Measurements from ENCODE around the gene TSPAN18. TPM values are rescaled to one million over a fixed set of nuclear protein-coding genes. Genes with fewer than 3 reads are reported as not detected.

The TSPAN18 gene
- total RNA-seq, 1 experiment from 2014 or later: 0.77 TPM

DNA sequence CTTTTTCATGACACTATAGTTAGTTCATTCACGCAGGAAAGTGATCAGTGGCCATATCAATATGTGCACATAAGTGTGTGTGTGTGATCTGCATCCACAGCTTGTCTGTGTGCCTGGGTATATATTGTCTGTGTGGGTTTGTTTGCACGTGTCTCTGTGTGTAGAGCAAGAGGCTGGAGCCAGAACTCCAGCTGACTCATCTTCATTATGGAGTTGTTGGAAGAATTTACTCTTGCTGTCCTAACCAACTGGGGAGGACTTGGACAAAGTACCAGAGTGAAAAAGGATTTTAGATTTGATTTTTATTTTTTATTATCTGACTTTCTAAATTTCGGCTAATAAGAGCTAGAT lies 160.0 kb downstream of the TSPAN18 start:
- Mint-ChIP-seq H3K4me3 (ENCODE audit: unreplicated experiment) (no peak overlapping the region), H3K36me3 (ENCODE audit: insufficient read depth, unreplicated experiment) (no peaks in the 10 kb centered on the region), H3K27ac (ENCODE audit: low read depth, unreplicated experiment) (no peak overlapping the region), H3K4me1 (ENCODE audit: insufficient read depth, unreplicated experiment) (peaks cover 10% of the 10 kb centered on the region), H3K9me3 (ENCODE audit: unreplicated experiment) (no peaks in the 10 kb centered on the region), H3K27me3 (ENCODE audit: insufficient read depth, unreplicated experiment) (peaks cover 45% of the 10 kb centered on the region)
- ChIA-PET CTCF (interaction anchor here (0.6 to 1.2 kb wide), 3 partner anchors 9 to 219 kb away, joined by 3 to 4 read pairs (median 3); no protein-coding TSS in a partner anchor), POLR2A (no interaction called here)
- TF ChIP-seq, protein P1, sequence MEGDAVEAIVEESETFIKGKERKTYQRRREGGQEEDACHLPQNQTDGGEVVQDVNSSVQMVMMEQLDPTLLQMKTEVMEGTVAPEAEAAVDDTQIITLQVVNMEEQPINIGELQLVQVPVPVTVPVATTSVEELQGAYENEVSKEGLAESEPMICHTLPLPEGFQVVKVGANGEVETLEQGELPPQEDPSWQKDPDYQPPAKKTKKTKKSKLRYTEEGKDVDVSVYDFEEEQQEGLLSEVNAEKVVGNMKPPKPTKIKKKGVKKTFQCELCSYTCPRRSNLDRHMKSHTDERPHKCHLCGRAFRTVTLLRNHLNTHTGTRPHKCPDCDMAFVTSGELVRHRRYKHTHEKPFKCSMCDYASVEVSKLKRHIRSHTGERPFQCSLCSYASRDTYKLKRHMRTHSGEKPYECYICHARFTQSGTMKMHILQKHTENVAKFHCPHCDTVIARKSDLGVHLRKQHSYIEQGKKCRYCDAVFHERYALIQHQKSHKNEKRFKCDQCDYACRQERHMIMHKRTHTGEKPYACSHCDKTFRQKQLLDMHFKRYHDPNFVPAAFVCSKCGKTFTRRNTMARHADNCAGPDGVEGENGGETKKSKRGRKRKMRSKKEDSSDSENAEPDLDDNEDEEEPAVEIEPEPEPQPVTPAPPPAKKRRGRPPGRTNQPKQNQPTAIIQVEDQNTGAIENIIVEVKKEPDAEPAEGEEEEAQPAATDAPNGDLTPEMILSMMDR (IDR thresholded peaks at IDR 0.05; ENCODE audit: unreplicated experiment): no peak
- DNase-seq (ENCODE audit: unreplicated experiment): peak; percentile 22
- no TSS peak for BruUV-seq (replicated peaks)
- intact Hi-C loops (cut with micrococcal nuclease): no loop called here

DNA sequence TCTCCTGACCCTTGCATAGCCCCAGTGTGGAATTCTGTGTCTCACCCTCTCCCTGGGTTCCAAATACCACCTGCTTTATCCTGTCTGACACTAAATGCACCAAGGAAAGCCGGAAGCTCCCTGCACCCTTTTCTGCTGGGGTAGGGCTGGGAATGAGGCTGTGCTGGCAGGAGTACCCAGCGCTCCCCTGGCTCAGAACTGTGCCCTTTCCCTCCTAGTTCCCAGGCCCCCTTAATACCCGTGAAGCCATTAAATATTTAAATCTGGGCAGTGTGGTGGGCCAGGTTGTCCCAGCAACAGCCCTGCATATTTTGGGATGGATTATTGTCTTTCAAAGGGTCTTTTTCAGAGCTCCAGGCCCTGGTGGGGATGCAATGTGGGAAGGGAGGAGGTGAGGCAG lies 160.9 kb downstream of the TSPAN18 start:
- CTCF ChIA-PET: interaction anchor here (0.6 to 1.2 kb wide), 5 partner anchors 22 to 809 kb away, joined by 3 to 4 read pairs (median 3); no protein-coding TSS in a partner anchor
- Mint-ChIP-seq H3K9me3 (ENCODE audit: unreplicated experiment) (no peaks in the 10 kb centered on the region), H3K27me3 (ENCODE audit: insufficient read depth, unreplicated experiment) (peaks cover 45% of the 10 kb centered on the region), H3K4me1 (ENCODE audit: insufficient read depth, unreplicated experiment) (peaks cover 10% of the 10 kb centered on the region), H3K36me3 (ENCODE audit: insufficient read depth, unreplicated experiment) (no peaks in the 10 kb centered on the region), H3K27ac (ENCODE audit: low read depth, unreplicated experiment) (no peak overlapping the region), H3K4me3 (ENCODE audit: unreplicated experiment) (no peak overlapping the region)
- no peak for DNase-seq (ENCODE audit: unreplicated experiment)
- POLR2A ChIA-PET: no interaction called here
- intact Hi-C loops (cut with micrococcal nuclease): no loop called here
- TF ChIP-seq, protein P1 (IDR thresholded peaks at IDR 0.05; ENCODE audit: unreplicated experiment): no peak
- no TSS peak for BruUV-seq (replicated peaks)

DNA sequence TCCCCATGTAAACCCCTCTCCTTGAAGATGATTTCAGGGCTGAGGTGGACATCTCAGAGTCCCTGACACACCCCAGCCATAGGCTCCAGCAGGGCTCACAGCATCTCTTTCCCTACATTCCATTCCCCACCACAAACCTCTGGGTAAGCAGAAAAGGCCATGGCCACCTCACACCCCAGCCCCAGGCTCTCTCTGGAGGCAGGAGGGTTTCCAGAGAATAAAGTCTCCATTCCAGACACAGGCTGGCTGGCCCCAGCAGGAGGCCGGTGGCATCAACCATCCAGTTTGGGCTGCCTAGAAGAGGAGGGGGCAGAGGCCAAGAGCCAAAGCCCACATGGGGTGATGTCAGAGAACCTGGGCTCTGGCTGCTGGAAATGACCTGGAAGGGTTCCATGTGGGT lies 162.5 kb downstream of the TSPAN18 start:
- intact Hi-C loops (cut with micrococcal nuclease): no loop called here
- Mint-ChIP-seq H3K36me3 (ENCODE audit: insufficient read depth, unreplicated experiment) (no peaks in the 10 kb centered on the region), H3K27me3 (ENCODE audit: insufficient read depth, unreplicated experiment) (peaks cover 32% of the 10 kb centered on the region), H3K27ac (ENCODE audit: low read depth, unreplicated experiment) (no peak overlapping the region), H3K4me1 (ENCODE audit: insufficient read depth, unreplicated experiment) (no peaks in the 10 kb centered on the region), H3K9me3 (ENCODE audit: unreplicated experiment) (no peaks in the 10 kb centered on the region), H3K4me3 (ENCODE audit: unreplicated experiment) (no peak overlapping the region)
- TF ChIP-seq, protein P1 (IDR thresholded peaks at IDR 0.05; ENCODE audit: unreplicated experiment): no peak
- no TSS peak for BruUV-seq (replicated peaks)
- DNase-seq (ENCODE audit: unreplicated experiment): no peak
- POLR2A ChIA-PET: no interaction called here
- CTCF ChIA-PET: interaction anchor here (1.0 kb wide), 1 partner anchor 163 kb away, joined by 5 read pairs; no protein-coding TSS in a partner anchor

DNA sequence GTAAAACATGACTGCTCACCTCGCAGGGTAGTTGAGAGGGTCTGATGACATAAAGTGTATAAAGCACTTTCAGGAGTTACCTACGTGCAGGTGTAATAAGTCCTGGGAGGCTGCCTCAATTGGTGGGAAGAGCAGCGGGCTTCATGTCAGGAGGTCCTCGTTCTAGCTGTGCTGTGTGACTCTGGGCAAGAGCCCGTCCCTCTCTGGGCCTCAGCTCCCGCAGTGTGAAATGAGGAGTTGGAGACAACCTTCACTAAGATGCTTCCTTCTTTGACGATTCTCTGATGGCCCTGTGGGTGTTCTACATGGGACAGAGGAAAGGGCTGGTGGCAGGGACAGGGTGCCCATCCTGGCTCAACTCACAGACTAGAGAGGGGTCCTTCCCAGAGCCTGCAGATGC lies 166.1 kb downstream of the TSPAN18 start:
- no peak for DNase-seq (ENCODE audit: unreplicated experiment)
- no peaks in the 10 kb centered on the region for H3K36me3 Mint-ChIP-seq (ENCODE audit: insufficient read depth, unreplicated experiment)
- no peak overlapping the region for H3K27ac Mint-ChIP-seq (ENCODE audit: low read depth, unreplicated experiment)
- peaks cover 35% of the 10 kb centered on the region for H3K27me3 Mint-ChIP-seq (ENCODE audit: insufficient read depth, unreplicated experiment)
- no TSS peak for BruUV-seq (replicated peaks)
- intact Hi-C loops (cut with micrococcal nuclease): loop anchor here (5.0 kb wide), 1 partner anchor 336 kb away; no protein-coding TSS in a partner anchor
- H3K4me1 Mint-ChIP-seq (ENCODE audit: insufficient read depth, unreplicated experiment): no peaks in the 10 kb centered on the region
- TF ChIP-seq, protein P1 (IDR thresholded peaks at IDR 0.05; ENCODE audit: unreplicated experiment): no peak
- no peak overlapping the region for H3K4me3 Mint-ChIP-seq (ENCODE audit: unreplicated experiment)
- ChIA-PET CTCF (interaction anchor here (0.7 to 1.0 kb wide), 6 partner anchors 23 to 336 kb away, joined by 3 to 7 read pairs (median 3); partner anchors contain the start of gene TSPAN18), POLR2A (no interaction called here)
- H3K9me3 Mint-ChIP-seq (ENCODE audit: unreplicated experiment): no peaks in the 10 kb centered on the region

Measured in MCF 10A (cell line).